PC-3 (cell line): Measurements from ENCODE around the gene FOXO3. TPM values are rescaled to one million over a fixed set of nuclear protein-coding genes. Genes with fewer than 3 reads are reported as not detected.

ENCODE experiments used
- ATAC-seq: fragments of 200-7000 bp; cut with Tn5 transposase; 2 replicates; pipeline ENCODE4 v1.9.1; 2020; ENCODE audit warnings: mild to moderate bottlenecking, moderate library complexity
- BruUV-seq: library from RNA; stranded (reverse); fragments of 400-500 nt; replicated peaks from 2 replicates; lab custom pipeline; 2021; lab: Mats Ljungman, UMichigan
- CTCF ChIA-PET: fragments of 300-600 bp; sonication (Branson Sonifier 250); formaldehyde crosslinking; loops from one replicate; lab custom pipeline; 2022; ENCODE audit warnings: antibody characterized with exemption; lab: Charles Lee
- POLR2A ChIA-PET: fragments of 300-600 bp; sonication (Branson Sonifier 250); formaldehyde crosslinking; loops from one replicate; lab custom pipeline; 2022; ENCODE audit warnings: antibody characterized with exemption; ENCODE audit not compliant: unreplicated experiment; lab: Charles Lee
- DNase-seq: peaks from one replicate; pipeline ENCODE4 v3.0.0-alpha.2; 2015
- H2AFZ ChIP-seq: fragments of 300-600 bp; sonication (generic); 2 replicates; pipeline ENCODE4 v1.6.0; 2016; ENCODE audit warnings: antibody characterized with exemption, low read length
- H3F3A ChIP-seq: fragments of 300-600 bp; sonication (generic); one replicate; pipeline ENCODE4 v1.6.0; 2017; ENCODE audit warnings: antibody characterized with exemption, low read length, control low read depth, mild to moderate bottlenecking; ENCODE audit not compliant: unreplicated experiment
- H3K27ac ChIP-seq: fragments of 300-600 bp; sonication (generic); 2 replicates; pipeline ENCODE4 v1.5.1; 2016; ENCODE audit warnings: mild to moderate bottlenecking, low read length
- H3K27me3 ChIP-seq: fragments of 300-600 bp; sonication (generic); 2 replicates; pipeline ENCODE4 v1.6.1; 2016; ENCODE audit warnings: low read length, mixed read lengths
- H3K36me3 ChIP-seq: fragments of 300-600 bp; sonication (generic); 2 replicates; pipeline ENCODE4 v1.6.1; 2016; ENCODE audit warnings: low read depth, mixed run types, low read length, mixed read lengths
- H3K4me1 ChIP-seq: fragments of 300-600 bp; sonication (generic); 2 replicates; pipeline ENCODE4 v1.5.1; 2016; ENCODE audit warnings: low read length; ENCODE audit not compliant: insufficient read depth
- H3K4me2 ChIP-seq: fragments of 300-600 bp; sonication (generic); 2 replicates; pipeline ENCODE4 v1.6.0; 2016; ENCODE audit warnings: low read length
- H3K4me3 ChIP-seq: fragments of 300-600 bp; sonication (generic); 2 replicates; pipeline ENCODE4 v1.5.1; 2016; ENCODE audit warnings: mild to moderate bottlenecking, low read length, mixed read lengths
- H3K79me2 ChIP-seq: fragments of 300-600 bp; sonication (generic); 2 replicates; pipeline ENCODE4 v1.6.1; 2017; ENCODE audit warnings: low read length, mixed read lengths
- H3K9ac ChIP-seq: fragments of 300-600 bp; sonication (generic); 2 replicates; pipeline ENCODE4 v1.6.0; 2016; ENCODE audit warnings: mild to moderate bottlenecking, low read length
- H3K9me2 ChIP-seq: fragments of 300-600 bp; sonication (generic); replicated peaks from 2 replicates; pipeline ENCODE4 v1.6.1; 2016; ENCODE audit warnings: mixed run types, low read length, mixed read lengths
- H3K9me3 ChIP-seq: fragments of 300-600 bp; sonication (generic); 2 replicates; pipeline ENCODE4 v1.6.1; 2016; ENCODE audit warnings: low read length, mixed read lengths
- H4K20me1 ChIP-seq: fragments of 300-600 bp; sonication (generic); 2 replicates; pipeline ENCODE4 v1.6.1; 2016; ENCODE audit warnings: low read length, mixed read lengths
- EZH2 ChIP-seq: fragments of 300-600 bp; sonication (generic); IDR thresholded peaks from one replicate; pipeline ENCODE4 v1.6.1; 2017; ENCODE audit warnings: antibody characterized with exemption, mild to moderate bottlenecking, low read length; ENCODE audit not compliant: unreplicated experiment
- EZH2phosphoT487 ChIP-seq: fragments of 300-600 bp; sonication (generic); IDR thresholded peaks from 2 replicates; pipeline ENCODE4 v1.6.1; 2018; ENCODE audit warnings: mild to moderate bottlenecking, antibody characterized with exemption, low read length, borderline replicate concordance
- intact Hi-C: fragments of 100-400 bp; cut with micrococcal nuclease; formaldehyde crosslinking; loops from 2 replicates; pipeline ENCODE4 v1.9.0; 2023
- total RNA-seq: library from RNA; depleted of rRNA; stranded (reverse); fragments of >200 nt; gene quantifications from 2 replicates; pipeline ENCODE4 v1.2.3, GENCODE V29; 2014
- TF ChIP-seq, protein P1 (sequence below): fragments of 300-600 bp; sonication (generic); conservative IDR thresholded peaks from 2 replicates; pipeline ENCODE4 v1.5.1; 2017; ENCODE audit warnings: antibody characterized with exemption, low read depth, mild to moderate bottlenecking, low read length

The FOXO3 gene
- total RNA-seq, 1 experiment from 2014 or later, result 12.8 TPM

DNA sequence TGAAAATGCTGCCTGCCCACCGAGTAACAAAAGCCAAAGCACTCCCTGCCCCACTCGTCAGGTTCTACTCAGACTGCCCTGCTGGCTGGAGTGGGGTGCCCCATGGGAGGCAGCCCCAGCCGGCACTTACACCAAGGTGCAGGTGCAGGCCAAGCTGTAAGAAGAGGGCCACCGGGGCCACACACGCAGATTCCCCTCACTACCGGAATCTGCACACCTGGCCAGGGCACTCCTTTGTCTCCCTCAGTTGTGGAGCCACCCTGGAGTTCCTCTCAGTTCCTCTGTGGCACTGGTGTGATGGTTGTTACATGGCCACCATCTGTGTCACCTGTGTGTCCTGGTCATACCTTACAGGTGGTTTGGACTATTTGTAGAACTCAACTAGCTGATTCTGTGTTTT, 112.4 kb downstream of the FOXO3 start:
- POLR2A ChIA-PET, result no interaction called here
- H3F3A ChIP-seq, result no peaks in the 10 kb centered on the region
- DNase-seq, result no peak
- peak; percentile 13; the same call in 1 of the 2 replicates for ATAC-seq
- intact Hi-C loops, result loop anchor here (2.0 to 5.0 kb wide), 3 partner anchors 66 to 111 kb away; partner anchors contain the start of gene FOXO3
- H3K4me3 ChIP-seq, result no peak overlapping the region
- no peak overlapping the region for H2AFZ ChIP-seq
- H3K9ac ChIP-seq, result peak overlapping the region; percentile 47; the same call in 1 of the 2 replicates
- no peaks in the 10 kb centered on the region for H3K27me3 ChIP-seq
- 0 out of 2 replicates have a peak, but pooled peaks cover 8% of the 10 kb centered on the region for H3K36me3 ChIP-seq
- no peaks in the 10 kb centered on the region for H4K20me1 ChIP-seq
- peaks cover 96% of the 10 kb centered on the region for H3K79me2 ChIP-seq
- TF ChIP-seq, protein P1, sequence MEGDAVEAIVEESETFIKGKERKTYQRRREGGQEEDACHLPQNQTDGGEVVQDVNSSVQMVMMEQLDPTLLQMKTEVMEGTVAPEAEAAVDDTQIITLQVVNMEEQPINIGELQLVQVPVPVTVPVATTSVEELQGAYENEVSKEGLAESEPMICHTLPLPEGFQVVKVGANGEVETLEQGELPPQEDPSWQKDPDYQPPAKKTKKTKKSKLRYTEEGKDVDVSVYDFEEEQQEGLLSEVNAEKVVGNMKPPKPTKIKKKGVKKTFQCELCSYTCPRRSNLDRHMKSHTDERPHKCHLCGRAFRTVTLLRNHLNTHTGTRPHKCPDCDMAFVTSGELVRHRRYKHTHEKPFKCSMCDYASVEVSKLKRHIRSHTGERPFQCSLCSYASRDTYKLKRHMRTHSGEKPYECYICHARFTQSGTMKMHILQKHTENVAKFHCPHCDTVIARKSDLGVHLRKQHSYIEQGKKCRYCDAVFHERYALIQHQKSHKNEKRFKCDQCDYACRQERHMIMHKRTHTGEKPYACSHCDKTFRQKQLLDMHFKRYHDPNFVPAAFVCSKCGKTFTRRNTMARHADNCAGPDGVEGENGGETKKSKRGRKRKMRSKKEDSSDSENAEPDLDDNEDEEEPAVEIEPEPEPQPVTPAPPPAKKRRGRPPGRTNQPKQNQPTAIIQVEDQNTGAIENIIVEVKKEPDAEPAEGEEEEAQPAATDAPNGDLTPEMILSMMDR, result no peak
- TF ChIP-seq EZH2phosphoT487 (no peak), EZH2 (no peak)
- CTCF ChIA-PET, result no interaction called here
- no TSS peak for BruUV-seq
- H3K27ac ChIP-seq, result peak overlapping the region; percentile 74
- H3K9me2 ChIP-seq, result no peaks in the 10 kb centered on the region
- peak overlapping the region; percentile 60 for H3K4me2 ChIP-seq
- H3K9me3 ChIP-seq, result no peaks in the 10 kb centered on the region
- peaks cover 41% of the 10 kb centered on the region for H3K4me1 ChIP-seq

DNA sequence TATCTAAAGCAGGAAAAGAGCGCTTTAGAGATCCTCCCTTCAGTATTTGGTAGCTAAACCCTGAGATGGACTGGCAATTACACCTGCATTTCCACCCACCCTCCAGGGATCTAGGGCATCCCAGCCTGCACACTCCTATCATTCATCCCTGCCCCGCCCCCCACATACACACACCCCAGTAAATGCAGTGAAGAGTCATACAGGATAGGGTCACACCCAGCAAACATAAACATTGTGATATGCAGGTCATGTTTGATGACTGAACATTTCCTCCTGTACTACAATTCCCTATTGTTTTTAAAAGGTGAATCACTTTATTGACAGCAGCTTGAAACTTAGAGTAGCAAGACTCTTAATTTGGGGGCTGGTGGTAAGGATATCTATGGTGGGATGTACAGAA, 112.9 kb downstream of the FOXO3 start:
- Histone ChIP-seq H3K9me3 (no peaks in the 10 kb centered on the region), H3K4me3 (no peak overlapping the region), H3K4me2 (peak overlapping the region; percentile 60), H3K79me2 (peaks cover 96% of the 10 kb centered on the region), H2AFZ (no peak overlapping the region), H3K9ac (peak overlapping the region; percentile 49), H3K27ac (peak overlapping the region; percentile 87), H3K36me3 (0 out of 2 replicates have a peak, but pooled peaks cover 8% of the 10 kb centered on the region), H3K27me3 (no peaks in the 10 kb centered on the region), H3F3A (no peaks in the 10 kb centered on the region), H4K20me1 (no peaks in the 10 kb centered on the region), H3K4me1 (peaks cover 41% of the 10 kb centered on the region), H3K9me2 (no peaks in the 10 kb centered on the region)
- ATAC-seq, result peak; percentile 94
- DNase-seq, result peak; percentile 78
- ChIA-PET CTCF (no interaction called here), POLR2A (no interaction called here)
- TF ChIP-seq, protein P1, result no peak
- TF ChIP-seq EZH2phosphoT487 (no peak), EZH2 (no peak)
- intact Hi-C loops, result loop anchor here (2.0 to 5.0 kb wide), 3 partner anchors 66 to 111 kb away; partner anchors contain the start of gene FOXO3
- BruUV-seq, result no TSS peak
